GM12891 (cell line): ENCODE data around the gene KLHL2.

ENCODE experiments used
- DNase-seq: peaks from one replicate; pipeline ENCODE4 v3.0.0; 2011; ENCODE audit warnings: low spot score; ENCODE audit not compliant: insufficient read length
- FAIRE-seq: peaks from 2 replicates; lab custom pipeline; 2011; peaks lifted over from hg19 to GRCh38; lab: Jason Lieb, UNC
- PAX5 ChIP-seq: IDR thresholded peaks from 2 replicates; pipeline ENCODE4 v1.6.1; 2011; ENCODE audit warnings: low read length, moderate library complexity, mild to moderate bottlenecking; ENCODE audit not compliant: insufficient read depth, severe bottlenecking
- POLR2A ChIP-seq: IDR thresholded peaks from 2 replicates; pipeline ENCODE4 v1.6.1; 2011; ENCODE audit warnings: low read depth, low read length, control low read depth
- POLR2AphosphoS5 ChIP-seq: IDR thresholded peaks from 2 replicates; pipeline ENCODE4 v1.6.1; 2011; ENCODE audit warnings: low read depth, low read length, control low read depth
- POU2F2 ChIP-seq: IDR thresholded peaks from 2 replicates; pipeline ENCODE4 v1.6.1; 2011; ENCODE audit warnings: low read depth, mild to moderate bottlenecking, control low read depth, low read length, moderate library complexity
- SPI1 ChIP-seq: IDR thresholded peaks from 2 replicates; pipeline ENCODE4 v1.6.1; 2011; ENCODE audit warnings: low read depth, low read length, control low read depth
- TAF1 ChIP-seq: IDR thresholded peaks from 2 replicates; pipeline ENCODE4 v1.6.1; 2011; ENCODE audit warnings: low read depth, low read length, control low read depth

Gene KLHL2

GRCh38 chr4:165360985-165361670 lies 153.8 kb downstream of the KLHL2 start:
- no peak for TF ChIP-seq PAX5
- no peak for TF ChIP-seq POU2F2
- no peak for TF ChIP-seq POLR2AphosphoS5
- no peak for TF ChIP-seq SPI1
- no peak for TF ChIP-seq POLR2A
- no peak for TF ChIP-seq TAF1
- FAIRE-seq, result no peak
- no peak for DNase-seq

GRCh38 chr4:165361810-165362209 lies 154.4 kb downstream of the KLHL2 start:
- FAIRE-seq (no peak), DNase-seq (no peak)
- TF ChIP-seq SPI1, result no peak
- no peak for TF ChIP-seq POU2F2
- TF ChIP-seq POLR2AphosphoS5, result no peak
- TF ChIP-seq PAX5, result no peak
- no peak for TF ChIP-seq TAF1

GRCh38 chr4:165364452-165365080 lies 157.2 kb downstream of the KLHL2 start:
- no peak for TF ChIP-seq POLR2A
- no peak for TF ChIP-seq SPI1
- no peak for TF ChIP-seq POLR2AphosphoS5
- no peak for TF ChIP-seq PAX5
- DNase-seq (no peak), FAIRE-seq (no peak)

GRCh38 chr4:165367040-165367439 lies 159.7 kb downstream of the KLHL2 start:
- no peak for FAIRE-seq
- DNase-seq, result no peak
- TF ChIP-seq PAX5 (no peak), SPI1 (no peak), POU2F2 (no peak), TAF1 (no peak), POLR2A (no peak), POLR2AphosphoS5 (no peak)

- FAIRE-seq, result no peak
- TF ChIP-seq SPI1 (no peak), POLR2A (no peak), POU2F2 (no peak)
- no peak for DNase-seq
These were observed 160.8 kb downstream of the KLHL2 start for GRCh38 chr4:165368114-165368513.

- FAIRE-seq, result no peak
- TF ChIP-seq PAX5 (no peak), POLR2A (no peak), TAF1 (no peak), POU2F2 (no peak), SPI1 (no peak), POLR2AphosphoS5 (no peak)
- no peak for DNase-seq
These were observed 161.2 kb downstream of the KLHL2 start for GRCh38 chr4:165368567-165368966.

GRCh38 chr4:165369522-165369921 lies 162.2 kb downstream of the KLHL2 start:
- TF ChIP-seq POU2F2 (no peak), TAF1 (no peak), SPI1 (no peak), POLR2A (no peak), POLR2AphosphoS5 (no peak), PAX5 (no peak)
- no peak for DNase-seq
- no peak for FAIRE-seq

- FAIRE-seq (no peak), DNase-seq (no peak)
- TF ChIP-seq POLR2AphosphoS5 (no peak), SPI1 (no peak), TAF1 (no peak), PAX5 (no peak), POU2F2 (no peak), POLR2A (no peak)
These were observed 163.2 kb downstream of the KLHL2 start for GRCh38 chr4:165370530-165370929.
